NCI-H2029 treated with DMSO at 0.1 percent for 48 hours (cell line): ENCODE measurements around the gene HLF.

Experiments
- DNase-seq: peaks from one replicate; lab custom pipeline; 2025; lab: John Stamatoyannopoulos, UW

The HLF gene

GRCh38 chr17:55363033-55363432, 98.3 kb downstream of the HLF start:
- DNase-seq: no peak

GRCh38 chr17:55366020-55366481, 101.3 kb downstream of the HLF start:
- DNase-seq: no peak

DNA sequence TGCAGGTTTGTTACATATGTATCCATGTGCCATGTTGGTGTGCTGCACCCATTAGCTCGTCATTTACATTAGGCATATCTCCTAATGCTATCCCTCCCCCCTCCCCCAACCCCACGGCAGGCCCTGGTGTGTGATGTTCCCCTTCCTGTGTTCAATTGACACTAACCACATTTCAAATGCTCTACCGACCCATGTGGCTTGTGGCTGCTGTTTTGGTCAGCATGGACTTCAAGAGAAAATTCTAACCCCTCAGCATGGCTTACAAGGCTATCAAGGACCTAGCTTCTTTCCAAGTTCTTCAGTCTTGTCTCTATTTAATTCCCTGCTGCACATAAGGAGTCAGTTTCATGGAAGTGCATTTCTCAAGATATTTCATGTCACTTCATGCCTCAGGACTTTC, 103.9 kb downstream of the HLF start:
- no peak for DNase-seq
